ENCODE measurements around the gene JKAMP. TPM values are rescaled to one million over a fixed set of nuclear protein-coding genes. Genes with fewer than 3 reads are reported as not detected.

The JKAMP gene
- total RNA-seq, 1 experiment from 2014 or later, result 46.5 TPM

DNA sequence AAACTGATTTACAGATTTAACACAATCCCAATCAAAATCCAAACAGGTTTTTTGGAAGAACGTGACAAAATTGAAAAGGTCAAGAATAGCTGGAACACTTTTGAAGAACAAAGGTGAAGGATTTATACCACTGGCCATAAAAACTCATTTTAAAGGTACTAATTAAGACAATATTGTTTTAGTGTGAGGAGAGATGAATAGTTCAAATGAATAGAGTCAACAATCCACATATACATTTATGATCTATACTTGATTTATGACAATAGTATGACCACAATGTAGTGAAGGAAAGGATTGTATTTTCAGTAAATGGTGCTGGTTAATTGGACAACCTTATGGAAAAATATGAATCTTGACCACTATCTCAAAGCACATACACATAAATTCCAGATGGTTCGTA lies 63.0 kb downstream of the JKAMP start:
- Histone ChIP-seq H3K27me3 (ENCODE audit: insufficient read depth, low read length) (no peaks in the 10 kb centered on the region), H3K4me1 (ENCODE audit: control insufficient read depth in 1 of 2, insufficient read depth in 2 of 2, low read length in 2 of 2) (no peaks in the 10 kb centered on the region), H3K4me2 (ENCODE audit: low read length) (no peak overlapping the region), H3K4me3 (replicated peaks in 1 of 2; ENCODE audit: low read depth in 1 of 2, low read length in 2 of 2) (no peak overlapping the region), H3K79me2 (ENCODE audit: insufficient read depth, low read length) (no peaks in the 10 kb centered on the region), H3K9me3 (ENCODE audit: control insufficient read depth in 1 of 2, insufficient read depth in 1 of 2, low read depth in 1 of 2, low read length in 2 of 2) (no peaks in the 10 kb centered on the region), H3K9me2 (ENCODE audit: insufficient read depth) (no peaks in the 10 kb centered on the region), H4K20me1 (ENCODE audit: insufficient read depth) (no peaks in the 10 kb centered on the region), H2AFZ (ENCODE audit: low read depth, low read length, poor library complexity, severe bottlenecking) (no peak overlapping the region), H3K36me3 (ENCODE audit: control insufficient read depth in 1 of 2, insufficient read depth in 2 of 2, low read length in 2 of 2) (no peaks in the 10 kb centered on the region), H3K27ac (ENCODE audit: low read depth, low read length) (no peak overlapping the region), H3K9ac (ENCODE audit: low read length) (no peak overlapping the region)
- no peak for DNase-seq (ENCODE audit: low read depth, low spot score)
- no peak for TF ChIP-seq POLR2A (IDR thresholded peaks at IDR 0.05; ENCODE audit: borderline replicate concordance, extremely low read depth, insufficient read depth, insufficient read length)
- ChIA-PET POLR2A (no interaction called here), CTCF (no interaction called here), RAD21 (ENCODE audit: low non-redundant PET in 1 of 2, low total read pairs in 2 of 2, uncharacterized antibody in 2 of 2, unreplicated experiment in 2 of 2) (no interaction called here)
- ATAC-seq, result no peak
- intact Hi-C loops (cut with micrococcal nuclease), result no loop called here
- no TSS peak for BruUV-seq (replicated peaks)

Other genes with a start within 250 kb of the JKAMP start
- gene GPR135, start 19.1 kb upstream of the JKAMP start, total RNA-seq (2021; ENCODE audit: unreplicated experiment), result 3.9 TPM
- gene L3HYPDH, start 109 bp upstream of the JKAMP start, total RNA-seq (2021; ENCODE audit: unreplicated experiment), result 19.5 TPM
- gene CCDC175, start 92.3 kb downstream of the JKAMP start, total RNA-seq (2021; ENCODE audit: unreplicated experiment), result not detected

Data from HCT116 (cell line).